GM19238 (cell line): Measurements from ENCODE around the gene BFAR.
"Not testable (repeated sequence)": the region's sequence is repeated elsewhere in the genome, so short reads cannot be mapped to it uniquely, and the experiment has no call there.

Experiments used
- DNase-seq: peaks from one replicate; pipeline ENCODE4 v3.0.0; 2011; ENCODE audit warnings: low spot score; ENCODE audit not compliant: insufficient read length

Gene BFAR

DNA sequence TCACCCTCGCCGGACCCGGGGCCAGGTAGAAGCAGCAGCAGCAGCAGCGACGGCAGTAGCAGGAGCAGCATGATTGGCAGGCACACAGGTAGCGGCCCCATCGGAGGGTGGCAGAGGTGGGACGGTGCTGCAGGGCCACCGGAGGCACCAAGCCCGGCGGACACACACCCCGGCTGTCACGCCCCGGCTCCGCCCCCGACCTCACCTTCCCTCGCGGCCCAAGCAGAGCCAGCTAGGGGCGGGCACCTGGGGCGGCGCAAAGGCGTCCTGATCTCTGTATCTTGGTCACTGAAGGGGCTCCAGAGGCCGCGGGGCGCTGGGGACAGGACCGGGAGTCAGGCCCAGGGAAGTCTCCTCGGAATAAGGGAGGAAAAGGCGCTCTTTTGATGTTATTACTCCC lies 61.4 kb downstream of the BFAR start, which contains the start of gene PLA2G10:
Gene PLA2G10 (minus strand): TSS at position 180 of the 400 bp plus-strand sequence. CDS start 79 bp downstream, at position 101.
- DNase-seq = not testable (repeated sequence)

DNA sequence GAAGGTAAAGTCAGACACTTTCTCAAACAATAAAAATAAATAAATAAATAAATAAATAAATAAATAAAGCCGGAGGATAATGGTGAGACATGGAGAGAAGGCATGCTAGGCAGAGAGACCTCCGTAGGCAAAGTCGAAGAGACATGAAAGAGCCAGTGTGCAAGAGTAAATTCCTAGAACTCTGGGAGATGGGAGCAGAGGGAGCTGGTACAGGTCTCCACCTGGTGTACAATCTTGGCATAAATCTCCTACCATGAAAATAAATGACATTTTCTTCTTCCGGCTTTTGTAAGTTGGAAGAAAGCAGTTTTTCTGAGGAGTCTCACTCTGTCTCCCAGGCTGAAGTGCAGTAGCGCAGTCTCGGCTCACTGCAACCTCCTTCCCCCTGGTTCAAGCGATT lies 69.1 kb downstream of the BFAR start:
- not testable (repeated sequence) for DNase-seq

DNA sequence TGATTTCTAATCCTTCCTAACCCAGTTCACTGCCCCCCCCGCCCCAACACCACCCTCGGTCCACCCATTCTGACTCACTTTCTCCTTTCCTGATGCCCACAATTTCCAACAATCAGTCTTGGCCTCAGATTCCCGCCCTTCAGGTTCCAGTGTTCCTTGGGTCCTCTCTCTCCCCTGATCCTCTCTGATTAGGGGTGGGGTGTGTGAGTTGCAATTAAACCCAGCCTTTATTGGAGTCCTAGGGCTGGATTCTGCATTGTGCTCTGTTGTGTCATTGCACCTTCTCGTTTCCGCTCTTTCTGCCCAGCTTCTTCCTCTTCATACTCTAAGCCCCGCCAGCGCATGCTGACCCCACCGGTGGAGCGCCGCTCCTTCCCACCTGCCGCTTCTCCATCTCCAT lies 69.9 kb downstream of the BFAR start:
- not testable (repeated sequence) for DNase-seq

DNA sequence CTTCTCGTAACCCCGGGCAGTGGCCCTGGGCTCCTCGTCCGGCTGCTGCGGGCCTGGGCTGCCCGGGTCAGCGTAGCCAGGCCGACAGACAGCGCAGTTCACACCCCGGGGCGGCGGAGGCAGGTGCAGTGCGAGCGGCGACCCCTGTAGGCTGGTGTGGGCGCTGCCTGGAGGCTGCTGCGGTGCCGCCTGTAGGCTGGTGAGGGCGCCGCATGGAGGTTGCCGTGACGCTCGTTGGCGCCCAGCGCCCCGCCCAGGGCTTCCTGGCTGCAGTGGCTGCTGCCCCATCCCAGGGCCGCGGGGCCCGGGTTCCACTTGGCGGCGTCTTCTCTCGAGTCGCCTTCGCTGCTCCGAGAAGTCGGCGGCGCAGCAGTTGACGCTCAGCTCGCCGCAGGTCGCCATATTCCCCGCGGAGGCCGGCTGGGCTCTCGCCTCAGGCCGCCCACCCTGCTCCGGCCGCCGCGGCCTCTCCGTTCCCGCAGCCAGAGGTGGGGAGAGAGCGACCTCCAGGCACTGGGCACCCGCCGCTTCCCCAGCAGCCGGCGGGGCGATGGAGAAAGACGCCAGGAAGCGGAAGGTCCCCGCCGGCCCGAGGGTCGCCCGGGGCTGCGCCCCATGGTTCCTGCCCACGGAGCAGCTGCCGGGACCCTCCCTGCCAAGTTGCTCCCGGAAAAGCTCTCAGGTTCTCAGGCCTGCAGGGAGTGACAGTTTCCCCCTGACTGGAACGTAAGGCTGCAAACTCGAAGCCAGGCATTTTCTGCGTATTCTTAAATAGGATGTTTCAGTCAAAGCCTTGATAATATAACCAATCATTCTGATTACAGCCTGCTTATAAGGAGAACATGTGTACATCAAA lies 70.6 kb downstream of the BFAR start, which contains the start of gene NPIPA3:
Gene NPIPA3 (plus strand): TSS at position 256 of the 856 bp plus-strand sequence. CDS start 5,533 bp downstream, outside the sequence.
- not testable (repeated sequence) for DNase-seq
